Measurements from ENCODE around the gene ZCCHC4.

Gene ZCCHC4

DNA sequence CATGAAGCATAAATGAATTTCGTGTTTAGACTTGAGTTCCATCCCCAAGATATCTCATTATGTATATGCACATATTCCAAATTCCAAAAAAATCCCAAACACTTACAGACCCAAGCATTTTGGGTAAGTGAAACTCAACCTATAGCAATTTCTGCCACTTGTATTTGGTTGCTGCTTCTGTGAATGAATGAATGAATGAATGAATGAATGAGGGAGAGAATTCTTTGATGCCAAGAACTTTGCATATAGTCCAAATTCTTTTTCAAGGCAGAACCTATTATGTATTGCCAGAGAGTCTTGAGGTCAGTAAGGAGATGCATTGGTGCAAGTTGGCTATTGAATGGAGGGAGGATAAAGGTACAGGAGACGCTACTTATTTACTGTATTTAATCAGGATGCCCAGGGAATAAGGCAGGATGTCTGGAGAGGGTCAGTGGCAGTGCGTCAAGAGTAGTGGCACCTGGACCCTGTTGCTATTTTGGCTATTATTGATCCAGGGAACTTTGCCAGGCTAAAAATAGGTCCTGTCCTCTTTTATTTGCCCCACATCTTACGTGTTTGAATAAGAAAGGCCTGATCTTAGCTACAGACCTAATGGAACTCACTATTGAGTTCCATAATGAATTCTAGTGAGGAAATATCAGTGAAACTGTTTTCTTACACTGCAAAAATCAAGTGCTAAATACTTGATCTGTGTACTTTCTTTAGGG is 98.4 kb downstream of the ZCCHC4 start:
- TF ChIP-seq TEAD4 (IDR thresholded peaks at IDR 0.05) (no peak), CEBPB (IDR thresholded peaks at IDR 0.05) (no peak)
- TF ChIP-seq, protein P1, sequence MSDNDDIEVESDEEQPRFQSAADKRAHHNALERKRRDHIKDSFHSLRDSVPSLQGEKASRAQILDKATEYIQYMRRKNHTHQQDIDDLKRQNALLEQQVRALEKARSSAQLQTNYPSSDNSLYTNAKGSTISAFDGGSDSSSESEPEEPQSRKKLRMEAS (IDR thresholded peaks at IDR 0.05), result no peak

DNA sequence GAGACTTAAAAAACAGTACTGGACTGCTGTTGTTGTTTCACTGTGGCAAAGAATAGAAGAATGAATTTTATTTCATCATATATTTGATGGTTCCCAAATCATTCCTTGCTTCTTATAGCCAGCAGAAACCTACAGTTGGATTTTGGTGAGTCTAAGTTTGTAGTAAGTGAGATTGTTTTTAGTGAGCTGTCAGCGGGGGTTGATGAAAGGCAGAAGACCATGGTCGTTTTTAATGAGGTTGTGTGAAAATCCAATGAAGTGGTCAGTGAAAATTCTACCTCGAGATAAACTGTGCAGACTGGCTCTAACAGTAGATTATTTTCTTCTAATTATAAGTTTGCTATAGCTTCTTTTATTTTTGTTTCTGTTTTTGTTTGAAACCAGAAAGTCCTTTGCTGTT is 100.7 kb downstream of the ZCCHC4 start:
- TF ChIP-seq, protein P2, sequence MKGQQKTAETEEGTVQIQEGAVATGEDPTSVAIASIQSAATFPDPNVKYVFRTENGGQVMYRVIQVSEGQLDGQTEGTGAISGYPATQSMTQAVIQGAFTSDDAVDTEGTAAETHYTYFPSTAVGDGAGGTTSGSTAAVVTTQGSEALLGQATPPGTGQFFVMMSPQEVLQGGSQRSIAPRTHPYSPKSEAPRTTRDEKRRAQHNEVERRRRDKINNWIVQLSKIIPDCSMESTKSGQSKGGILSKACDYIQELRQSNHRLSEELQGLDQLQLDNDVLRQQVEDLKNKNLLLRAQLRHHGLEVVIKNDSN (IDR thresholded peaks at IDR 0.05), result no peak
- TF ChIP-seq YY1 (IDR thresholded peaks at IDR 0.05; ENCODE audit: low read depth), result no peak
- no peak for TF ChIP-seq RAD21 (IDR thresholded peaks at IDR 0.05; ENCODE audit: low read depth)
- TF ChIP-seq NFIC (IDR thresholded peaks at IDR 0.05), result no peak
- TF ChIP-seq CREB1 (IDR thresholded peaks at IDR 0.05; ENCODE audit: low read depth), result no peak
- no peak for TF ChIP-seq EGR1 (IDR thresholded peaks at IDR 0.05)
- TF ChIP-seq TAF1 (IDR thresholded peaks at IDR 0.05; ENCODE audit: low read depth), result no peak
- no peak for TF ChIP-seq TCF12 (IDR thresholded peaks at IDR 0.05; ENCODE audit: low read depth)
- TF ChIP-seq CEBPB (IDR thresholded peaks at IDR 0.05), result no peak
- TF ChIP-seq FOXM1 (IDR thresholded peaks at IDR 0.05; ENCODE audit: borderline replicate concordance, low read depth), result no peak
- TF ChIP-seq EP300 (IDR thresholded peaks at IDR 0.05; ENCODE audit: borderline replicate concordance), result no peak
- TF ChIP-seq, protein P3, sequence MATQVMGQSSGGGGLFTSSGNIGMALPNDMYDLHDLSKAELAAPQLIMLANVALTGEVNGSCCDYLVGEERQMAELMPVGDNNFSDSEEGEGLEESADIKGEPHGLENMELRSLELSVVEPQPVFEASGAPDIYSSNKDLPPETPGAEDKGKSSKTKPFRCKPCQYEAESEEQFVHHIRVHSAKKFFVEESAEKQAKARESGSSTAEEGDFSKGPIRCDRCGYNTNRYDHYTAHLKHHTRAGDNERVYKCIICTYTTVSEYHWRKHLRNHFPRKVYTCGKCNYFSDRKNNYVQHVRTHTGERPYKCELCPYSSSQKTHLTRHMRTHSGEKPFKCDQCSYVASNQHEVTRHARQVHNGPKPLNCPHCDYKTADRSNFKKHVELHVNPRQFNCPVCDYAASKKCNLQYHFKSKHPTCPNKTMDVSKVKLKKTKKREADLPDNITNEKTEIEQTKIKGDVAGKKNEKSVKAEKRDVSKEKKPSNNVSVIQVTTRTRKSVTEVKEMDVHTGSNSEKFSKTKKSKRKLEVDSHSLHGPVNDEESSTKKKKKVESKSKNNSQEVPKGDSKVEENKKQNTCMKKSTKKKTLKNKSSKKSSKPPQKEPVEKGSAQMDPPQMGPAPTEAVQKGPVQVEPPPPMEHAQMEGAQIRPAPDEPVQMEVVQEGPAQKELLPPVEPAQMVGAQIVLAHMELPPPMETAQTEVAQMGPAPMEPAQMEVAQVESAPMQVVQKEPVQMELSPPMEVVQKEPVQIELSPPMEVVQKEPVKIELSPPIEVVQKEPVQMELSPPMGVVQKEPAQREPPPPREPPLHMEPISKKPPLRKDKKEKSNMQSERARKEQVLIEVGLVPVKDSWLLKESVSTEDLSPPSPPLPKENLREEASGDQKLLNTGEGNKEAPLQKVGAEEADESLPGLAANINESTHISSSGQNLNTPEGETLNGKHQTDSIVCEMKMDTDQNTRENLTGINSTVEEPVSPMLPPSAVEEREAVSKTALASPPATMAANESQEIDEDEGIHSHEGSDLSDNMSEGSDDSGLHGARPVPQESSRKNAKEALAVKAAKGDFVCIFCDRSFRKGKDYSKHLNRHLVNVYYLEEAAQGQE (IDR thresholded peaks at IDR 0.05; ENCODE audit: low read depth), result no peak
- TF ChIP-seq, protein P1 (IDR thresholded peaks at IDR 0.05), result no peak
- TF ChIP-seq TEAD4 (IDR thresholded peaks at IDR 0.05), result no peak

DNA sequence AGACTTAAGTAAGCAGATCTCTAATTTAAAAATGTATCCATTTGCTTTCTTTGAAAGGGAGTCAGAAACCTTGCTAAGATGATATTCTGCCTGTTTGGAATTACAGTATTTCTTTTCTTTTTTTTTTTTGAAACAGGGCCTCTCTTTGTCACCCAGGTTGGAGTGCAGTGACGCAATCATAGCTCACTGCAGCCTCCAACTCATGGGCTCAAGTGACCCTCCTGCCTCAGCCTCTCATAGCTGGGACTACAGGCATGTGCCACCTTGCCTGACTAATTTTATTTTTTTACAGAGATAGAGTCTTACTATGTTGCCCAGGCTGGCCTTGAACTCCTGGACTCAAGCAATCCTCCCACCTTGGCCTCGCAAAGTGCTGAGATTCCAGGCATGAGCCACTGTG is 104.4 kb downstream of the ZCCHC4 start:
- TF ChIP-seq ZBTB7A (IDR thresholded peaks at IDR 0.05; ENCODE audit: low read depth), result no peak
- no peak for TF ChIP-seq YY1 (IDR thresholded peaks at IDR 0.05; ENCODE audit: low read depth)
- TF ChIP-seq, protein P1 (IDR thresholded peaks at IDR 0.05), result no peak
- TF ChIP-seq RAD21 (IDR thresholded peaks at IDR 0.05; ENCODE audit: low read depth), result no peak
- TF ChIP-seq NFIC (IDR thresholded peaks at IDR 0.05), result no peak
- no peak for TF ChIP-seq EP300 (IDR thresholded peaks at IDR 0.05; ENCODE audit: borderline replicate concordance)
- no peak for TF ChIP-seq TEAD4 (IDR thresholded peaks at IDR 0.05)
- TF ChIP-seq TAF1 (IDR thresholded peaks at IDR 0.05; ENCODE audit: low read depth), result no peak
- no peak for TF ChIP-seq EGR1 (IDR thresholded peaks at IDR 0.05)
- TF ChIP-seq FOXM1 (IDR thresholded peaks at IDR 0.05; ENCODE audit: borderline replicate concordance, low read depth), result no peak
- TF ChIP-seq CEBPB (IDR thresholded peaks at IDR 0.05), result no peak
- TF ChIP-seq, protein P2 (IDR thresholded peaks at IDR 0.05), result no peak
- no peak for TF ChIP-seq TCF12 (IDR thresholded peaks at IDR 0.05; ENCODE audit: low read depth)
- TF ChIP-seq, protein P3 (IDR thresholded peaks at IDR 0.05; ENCODE audit: low read depth), result no peak
- TF ChIP-seq CREB1 (IDR thresholded peaks at IDR 0.05; ENCODE audit: low read depth), result no peak
